ENCODE data around the gene MYOM1.

GRCh38 chr18:3135536-3135935 lies 84.2 kb downstream of the MYOM1 start:
- TF ChIP-seq EZH2phosphoT487 (IDR thresholded peaks at IDR 0.05; ENCODE audit: borderline replicate concordance, low read length) (no peak), CTCF (conservative IDR thresholded peaks at IDR 0.05; ENCODE audit: low read depth, low read length) (no peak)
